Esophagus squamous epithelium (tissue), 4 donors: ENCODE results near the gene CDK11B.

Source experiments
- POLR2A ChIP-seq, 4 donors: fragments of 450-650 bp; IDR thresholded peaks; one replicate each; pipeline ENCODE4 v1.6.1; 2017; ENCODE audit warnings: antibody characterized with exemption in 4 of 4, mild to moderate bottlenecking in 4 of 4, moderate library complexity in 3 of 4
- TF ChIP-seq, protein P1 (sequence below), 6 experiments: fragments of 450-650 bp in 4 of 6; fragments of 200-600 bp in 2 of 6; sonication (generic) in 2 of 6; IDR thresholded peaks; one replicate each; pipeline ENCODE4 v1.5.1; 2016 to 2019; ENCODE audit warnings: antibody characterized with exemption in 6 of 6, mild to moderate bottlenecking in 4 of 6, moderate library complexity in 4 of 6

DNA sequence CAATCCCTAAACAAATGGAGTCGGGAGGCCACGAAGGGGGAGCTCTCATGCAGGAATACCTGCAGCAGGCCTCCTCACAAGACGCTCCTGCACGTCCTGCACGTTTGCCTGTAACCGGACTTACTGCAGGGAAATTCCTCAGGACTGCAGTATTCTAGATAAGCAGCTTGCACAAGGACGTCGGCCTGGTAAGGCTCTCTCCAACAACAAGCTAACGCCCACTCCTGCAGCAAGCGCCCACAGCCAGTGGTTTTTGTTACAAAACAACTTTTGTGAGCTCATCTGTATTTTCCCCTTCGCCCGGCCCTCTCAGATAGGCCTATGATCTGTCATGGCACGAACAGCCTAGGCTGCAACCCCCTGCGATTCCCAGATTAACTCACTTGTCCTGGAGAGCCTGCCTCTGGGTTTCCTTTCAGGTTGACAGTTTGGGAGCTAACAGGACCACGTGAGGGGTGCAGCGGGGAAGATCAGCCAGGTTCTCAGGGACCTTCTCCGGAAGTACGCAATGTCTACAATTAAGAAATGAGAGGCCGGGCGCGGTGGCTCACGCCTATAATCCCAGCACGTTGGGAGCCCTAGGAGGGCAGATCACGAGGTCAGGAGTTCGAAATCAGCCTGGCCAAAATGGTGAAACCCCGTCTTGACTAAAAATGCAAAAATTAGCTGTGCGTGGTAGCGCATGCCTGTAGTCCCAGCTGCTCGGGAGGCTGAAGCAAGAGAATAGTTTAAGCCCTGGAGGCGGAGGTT, 44.4 kb downstream of the CDK11B start:
- TF ChIP-seq, protein P1, sequence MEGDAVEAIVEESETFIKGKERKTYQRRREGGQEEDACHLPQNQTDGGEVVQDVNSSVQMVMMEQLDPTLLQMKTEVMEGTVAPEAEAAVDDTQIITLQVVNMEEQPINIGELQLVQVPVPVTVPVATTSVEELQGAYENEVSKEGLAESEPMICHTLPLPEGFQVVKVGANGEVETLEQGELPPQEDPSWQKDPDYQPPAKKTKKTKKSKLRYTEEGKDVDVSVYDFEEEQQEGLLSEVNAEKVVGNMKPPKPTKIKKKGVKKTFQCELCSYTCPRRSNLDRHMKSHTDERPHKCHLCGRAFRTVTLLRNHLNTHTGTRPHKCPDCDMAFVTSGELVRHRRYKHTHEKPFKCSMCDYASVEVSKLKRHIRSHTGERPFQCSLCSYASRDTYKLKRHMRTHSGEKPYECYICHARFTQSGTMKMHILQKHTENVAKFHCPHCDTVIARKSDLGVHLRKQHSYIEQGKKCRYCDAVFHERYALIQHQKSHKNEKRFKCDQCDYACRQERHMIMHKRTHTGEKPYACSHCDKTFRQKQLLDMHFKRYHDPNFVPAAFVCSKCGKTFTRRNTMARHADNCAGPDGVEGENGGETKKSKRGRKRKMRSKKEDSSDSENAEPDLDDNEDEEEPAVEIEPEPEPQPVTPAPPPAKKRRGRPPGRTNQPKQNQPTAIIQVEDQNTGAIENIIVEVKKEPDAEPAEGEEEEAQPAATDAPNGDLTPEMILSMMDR (IDR thresholded peaks at IDR 0.05), result no peak
- no peak for TF ChIP-seq POLR2A (IDR thresholded peaks at IDR 0.05)
